H1 (cell line): ENCODE data around the gene POU3F1. TPM values are rescaled to one million over a fixed set of nuclear protein-coding genes. Genes with fewer than 3 reads are reported as not detected.
A peak's percentile ranks its signal among the peaks of the same experiment; 100 is the strongest.

ENCODE experiments used
- CTCF ChIA-PET: fragments of 300-600 bp; sonication (Branson Sonifier 250); formaldehyde crosslinking; loops from one replicate; lab custom pipeline; 2021; ENCODE audit not compliant: partially characterized antibody; lab: Charles Lee
- POLR2A ChIA-PET: fragments of 300-600 bp; sonication (Branson Sonifier 250); formaldehyde crosslinking; loops from one replicate; lab custom pipeline; 2021; ENCODE audit warnings: inconsistent platforms; ENCODE audit not compliant: partially characterized antibody; lab: Charles Lee
- DNase-seq, 2 experiments: peaks; one replicate each; pipeline versions ENCODE4 v3.0.0 to v3.0.0-alpha.2; 2010 to 2022; ENCODE audit warnings: low spot score in 2 of 2, low read depth in 1 of 2, mixed read lengths in 1 of 2
- FAIRE-seq: peaks from 2 replicates; lab custom pipeline; 2011; peaks lifted over from hg19 to GRCh38; lab: Jason Lieb, UNC
- H2AFZ ChIP-seq: 2 replicates; pipeline ENCODE4 v1.8.1; 2012; ENCODE audit warnings: low read length, inconsistent platforms
- H2AK5ac ChIP-seq: 2 replicates; pipeline ENCODE4 v1.6.1; 2013; ENCODE audit warnings: low read depth, low read length
- H2BK120ac ChIP-seq: replicated peaks from 2 replicates; pipeline ENCODE3; 2013; ENCODE audit warnings: low read depth, low read length, inconsistent platforms
- H2BK12ac ChIP-seq: 2 replicates; pipeline ENCODE4 v1.6.1; 2013; ENCODE audit warnings: low read depth, low read length
- H2BK15ac ChIP-seq: 2 replicates; pipeline ENCODE4 v1.6.1; 2013; ENCODE audit warnings: low read length
- H2BK20ac ChIP-seq: 2 replicates; pipeline ENCODE4 v1.6.1; 2013; ENCODE audit warnings: low read length
- H2BK5ac ChIP-seq: 2 replicates; pipeline ENCODE4 v1.6.1; 2013; ENCODE audit warnings: low read depth, low read length
- H3K14ac ChIP-seq: 2 replicates; pipeline ENCODE4 v1.6.1; 2013; ENCODE audit warnings: inconsistent platforms; ENCODE audit not compliant: insufficient read length
- H3K18ac ChIP-seq: 2 replicates; pipeline ENCODE4 v1.6.1; 2013; ENCODE audit warnings: low read length; ENCODE audit errors: extremely low read depth
- H3K23ac ChIP-seq: 2 replicates; pipeline ENCODE4 v1.6.1; 2013; ENCODE audit warnings: inconsistent platforms; ENCODE audit not compliant: insufficient read length
- H3K23me2 ChIP-seq: 2 replicates; pipeline ENCODE4 v1.6.1; 2013; ENCODE audit warnings: low read depth, low read length
- H3K27ac ChIP-seq: 2 replicates; pipeline ENCODE4 v1.6.1; 2011; ENCODE audit warnings: low read depth, low read length, inconsistent platforms
- H3K27me3 ChIP-seq, 4 experiments: replicated peaks in 1 of 4; 1 replicate in 1 of 4; 2 replicates in 3 of 4; pipeline versions ENCODE4 v1.6.1 to v1.8.1; 2011 to 2013; ENCODE audit warnings: low read length in 3 of 4, mild to moderate bottlenecking in 3 of 4, inconsistent platforms in 2 of 4, mixed read lengths in 2 of 4, moderate library complexity in 1 of 4; ENCODE audit not compliant: control insufficient read depth in 3 of 4, insufficient read depth in 3 of 4; ENCODE audit errors: extremely low read depth in 1 of 4
- H3K36me3 ChIP-seq, 4 experiments: 2 replicates each; pipeline versions ENCODE4 v1.6.1 to v1.8.1; 2011 to 2013; ENCODE audit warnings: mild to moderate bottlenecking in 4 of 4, low read length in 3 of 4, moderate library complexity in 2 of 4, control low read depth in 1 of 4, inconsistent platforms in 1 of 4; ENCODE audit not compliant: insufficient read depth in 4 of 4, control insufficient read depth in 2 of 4
- H3K4ac ChIP-seq: replicated peaks from 2 replicates; pipeline ENCODE3; 2013; ENCODE audit warnings: low read length, low read depth, mixed read lengths, inconsistent platforms; ENCODE audit not compliant: insufficient read length
- H3K4me1 ChIP-seq, 4 experiments: replicated peaks in 1 of 4; 1 replicate in 1 of 4; 2 replicates in 3 of 4; pipeline versions ENCODE4 v1.6.1 to v1.8.1; 2011 to 2013; ENCODE audit warnings: low read length in 3 of 4, inconsistent platforms in 2 of 4, mixed read lengths in 1 of 4; ENCODE audit not compliant: insufficient read depth in 4 of 4, control insufficient read depth in 3 of 4
- H3K4me2 ChIP-seq, 2 experiments: 2 replicates each; pipeline versions ENCODE4 v1.6.1 to v1.8.1; 2011 to 2013; ENCODE audit warnings: low read depth in 2 of 2, low read length in 2 of 2, control low read depth in 1 of 2, inconsistent platforms in 1 of 2, mild to moderate bottlenecking in 1 of 2; ENCODE audit not compliant: insufficient read depth in 1 of 2
- H3K4me3 ChIP-seq, 4 experiments: fragments of 200-600, 300-600 bp in 1 of 4; sonication (generic), shearing (Covaris generic), sonication (Bioruptor Twin) in 1 of 4; 2 replicates each; pipeline versions ENCODE4 v1.5.1 to v1.8.1; 2011 to 2016; ENCODE audit warnings: low read length in 4 of 4, low read depth in 3 of 4, control low read depth in 2 of 4, inconsistent platforms in 2 of 4, mild to moderate bottlenecking in 2 of 4, mixed read lengths in 1 of 4, moderate library complexity in 1 of 4; ENCODE audit not compliant: insufficient read depth in 2 of 4; ENCODE audit errors: extremely low read depth in 1 of 4
- H3K56ac ChIP-seq: replicated peaks from 2 replicates; pipeline ENCODE3; 2013; ENCODE audit warnings: low read depth, mild to moderate bottlenecking, mixed read lengths, low read length, inconsistent platforms; ENCODE audit not compliant: insufficient read length
- H3K79me1 ChIP-seq: 2 replicates; pipeline ENCODE4 v1.6.1; 2013; ENCODE audit warnings: low read depth, low read length, control low read depth
- H3K79me2 ChIP-seq, 2 experiments: 2 replicates each; pipeline versions ENCODE4 v1.6.1 to v1.8.1; 2012 to 2013; ENCODE audit warnings: low read length in 2 of 2, mild to moderate bottlenecking in 2 of 2, inconsistent platforms in 1 of 2; ENCODE audit not compliant: insufficient read depth in 2 of 2, control insufficient read depth in 1 of 2
- H3K9ac ChIP-seq, 4 experiments: replicated peaks in 1 of 4; 1 replicate in 1 of 4; 2 replicates in 3 of 4; pipeline versions ENCODE4 v1.6.1 to v1.8.1; 2011 to 2013; ENCODE audit warnings: low read depth in 3 of 4, low read length in 3 of 4, control low read depth in 2 of 4, mild to moderate bottlenecking in 2 of 4, moderate library complexity in 2 of 4, inconsistent platforms in 1 of 4; ENCODE audit errors: extremely low read depth in 1 of 4
- H3K9me3 ChIP-seq, 2 experiments: 2 replicates each; pipeline versions ENCODE4 v1.6.1 to v1.8.1; 2012 to 2013; ENCODE audit warnings: mild to moderate bottlenecking in 2 of 2, moderate library complexity in 2 of 2, control low read depth in 1 of 2, inconsistent platforms in 1 of 2, low read depth in 1 of 2, low read length in 1 of 2, mixed read lengths in 1 of 2; ENCODE audit not compliant: insufficient read depth in 2 of 2
- H4K20me1 ChIP-seq, 2 experiments: replicated peaks in 1 of 2; 2 replicates each; pipeline versions ENCODE3 to v1.8.1; 2011 to 2013; ENCODE audit warnings: inconsistent platforms in 2 of 2, low read length in 2 of 2, mild to moderate bottlenecking in 1 of 2; ENCODE audit not compliant: insufficient read depth in 2 of 2, control insufficient read depth in 1 of 2
- H4K5ac ChIP-seq: 2 replicates; pipeline ENCODE4 v1.6.1; 2013; ENCODE audit warnings: low read length, low read depth, mixed read lengths, inconsistent platforms; ENCODE audit not compliant: insufficient read length
- H4K8ac ChIP-seq: 2 replicates; pipeline ENCODE4 v1.8.0; 2013; ENCODE audit warnings: mild to moderate bottlenecking, moderate library complexity, low read length, inconsistent platforms; ENCODE audit not compliant: insufficient read depth; ENCODE audit errors: extremely low read depth
- H4K91ac ChIP-seq: replicated peaks from 2 replicates; pipeline ENCODE3; 2013; ENCODE audit warnings: low read length, mixed read lengths, inconsistent platforms; ENCODE audit not compliant: insufficient read length
- KDM4A ChIP-seq: IDR thresholded peaks from one replicate; pipeline ENCODE4 v1.7.1; 2012; ENCODE audit warnings: low read depth, mild to moderate bottlenecking, moderate library complexity, low read length, inconsistent platforms; ENCODE audit not compliant: severe bottlenecking
- NANOG ChIP-seq: IDR thresholded peaks from 2 replicates; pipeline ENCODE4 v1.6.1; 2011; ENCODE audit warnings: low read length, low read depth, mild to moderate bottlenecking, inconsistent platforms; ENCODE audit not compliant: insufficient read depth, poor library complexity, severe bottlenecking
- POLR2A ChIP-seq, 2 experiments: IDR thresholded peaks; 1 replicate in 1 of 2; 2 replicates in 1 of 2; pipeline ENCODE4 v1.6.1; 2011; ENCODE audit warnings: low read depth in 2 of 2, low read length in 2 of 2, mild to moderate bottlenecking in 2 of 2; ENCODE audit errors: control extremely low read depth in 1 of 2
- POU5F1 ChIP-seq: IDR thresholded peaks from 2 replicates; pipeline ENCODE4 v1.6.1; 2011; ENCODE audit warnings: low read depth, mild to moderate bottlenecking, low read length, moderate library complexity
- RBBP5 ChIP-seq: IDR thresholded peaks from 2 replicates; pipeline ENCODE4 v1.7.1; 2012; ENCODE audit warnings: low read depth, mild to moderate bottlenecking, inconsistent platforms, low read length, moderate library complexity, borderline replicate concordance
- SP1 ChIP-seq: IDR thresholded peaks from 2 replicates; pipeline ENCODE4 v1.6.1; 2011; ENCODE audit warnings: low read depth, low read length
- WGBS, 2 experiments: shearing (Covaris generic) in 1 of 2; methylation state at CpG; one replicate each; pipeline versions ENCODE4 v1.1.6 to v1.1.7; 2013 to 2015; ENCODE audit warnings: low lambda C conversion rate in 2 of 2, mixed read lengths in 2 of 2, inconsistent platforms in 1 of 2, low coverage in 1 of 2, missing lambda C conversion rate in 1 of 2; ENCODE audit not compliant: insufficient replicate concordance in 2 of 2, insufficient coverage in 1 of 2, insufficient read length in 1 of 2; ENCODE audit errors: extremely low coverage in 1 of 2, missing lambda C conversion rate in 1 of 2; 5-methylcytosine and 5-hydroxymethylcytosine counted together
- polyA plus RNA-seq, 7 experiments: library from polyadenylated mRNA; depleted of rRNA in 3 of 7; stranded (reverse) in 5 of 7; unstranded in 2 of 7; fragments of >200 nt in 5 of 7; fragments of 200-250 nt in 2 of 7; gene quantifications; 1 replicate in 5 of 7; 2 replicates in 1 of 7; 4 replicates in 1 of 7; pipeline versions ENCODE4 v1.2.1 to v1.2.3, GENCODE V29; 2011 to 2013; ENCODE audit warnings: missing spikeins in 2 of 7, mixed read lengths in 2 of 7
- total RNA-seq: library from RNA; stranded (reverse); fragmentation: NEBNext Ultra II Directional; extraction: Animal tissue kit (Norgen Biotek cat#: 25700); gene quantifications from 2 replicates; pipeline ENCODE4 v1.2.1, GENCODE V29; 2021

POU3F1 gene
- total and polyA plus RNA-seq, 2 of the 8 experiments (the other 6 are each of a cell fraction or from before 2014, with no cell fraction given): 4.2 to 10.8 TPM

- Histone ChIP-seq H3K79me1 (peaks cover 4% of the 10 kb centered on the region; the same call in 1 of the 2 replicates), H2AFZ (no peak overlapping the region), H3K27me3 (peaks cover 0 to 3% (median 1%) of the 10 kb centered on the region in 4 experiments; a peak in 1 of 7 replicates), H2BK15ac (peak overlapping the region; percentile 88; the same call in 1 of the 2 replicates), H3K4ac (peak overlapping the region; percentile 36), H3K56ac (no peak overlapping the region), H2BK120ac (no peak overlapping the region), H2BK12ac (peak overlapping the region; percentile 53; the same call in 1 of the 2 replicates), H4K8ac (no peak overlapping the region), H3K9ac (peak overlapping the region in 3 of 4 experiments; percentile 38 to 66 (median 39); a peak in 4 of 7 replicates), H3K79me2 (peaks cover 0 to 21% of the 10 kb centered on the region in 2 experiments; a peak in 3 of 4 replicates), H4K91ac (no peak overlapping the region), H4K20me1 (no peaks in the 10 kb centered on the region), H2BK20ac (peak overlapping the region; percentile 48; the same call in 1 of the 2 replicates), H3K36me3 (no peaks in the 10 kb centered on the region), H3K23ac (no peak overlapping the region), H3K23me2 (peaks cover 7% of the 10 kb centered on the region), H3K4me2 (peak overlapping the region; percentile 86 to 93), H3K18ac (peak overlapping the region; percentile 62), H3K14ac (no peak overlapping the region), H3K27ac (no peak overlapping the region), H2BK5ac (peak overlapping the region; percentile 8; the same call in 1 of the 2 replicates), H3K9me3 (no peaks in the 10 kb centered on the region), H4K5ac (no peak overlapping the region), H3K4me3 (peak overlapping the region; percentile 60 to 72 (median 66)), H3K4me1 (peaks cover 22 to 52% (median 38%) of the 10 kb centered on the region in 4 experiments), H2AK5ac (peak overlapping the region; percentile 11; the same call in 1 of the 2 replicates)
- TF ChIP-seq POLR2A (IDR thresholded peaks at IDR 0.05; ENCODE audit: control extremely low read depth in 1 of 2, low read depth in 2 of 2, low read length in 2 of 2) (0 out of 3 replicates have a peak, but pooled peaks of 1 of the 2 experiments have one; percentile 2), SP1 (0 out of 2 replicates have a peak, but pooled peaks have one; percentile 14), RBBP5 (0 out of 2 replicates have a peak, but pooled peaks have one; percentile 22), NANOG (no peak), KDM4A (peak; percentile 15), POU5F1 (no peak)
- FAIRE-seq: no peak
- ChIA-PET CTCF (interaction anchor here (1.1 to 1.6 kb wide), 4 partner anchors 17 to 499 kb away, joined by 3 to 4 read pairs (median 4); no protein-coding TSS in a partner anchor), POLR2A (interaction anchor here (0.6 to 5.6 kb wide), 7 partner anchors 9 to 41 kb away, joined by 3 to 31 read pairs (median 5); partner anchors contain the start of gene SF3A3)
- peak in 1 of 2 experiments; percentile 53 for DNase-seq
- 24% methylated on average over 17 of the region's 26 CpGs; no CpG with 5 or more reads in 1 of the 2 experiments for WGBS, 2 experiments
Measured at GRCh38 chr1:38004284-38005108, 42.1 kb downstream of the POU3F1 start.
